ENCODE results near the gene ZFP90. TPM values are rescaled to one million over a fixed set of nuclear protein-coding genes. Genes with fewer than 3 reads are reported as not detected.
A peak's percentile ranks its signal among the peaks of the same experiment; 100 is the strongest.
"Not testable (repeated sequence)": the region's sequence is repeated elsewhere in the genome, so short reads cannot be mapped to it uniquely, and the experiment has no call there.

ZFP90 gene
- polyA plus RNA-seq (2012; ENCODE audit: low read depth, missing spikeins): 11.0 TPM

GRCh38 chr16:68538880-68539701 lies at the start of gene ZFP90:
TSS of gene ZFP90 (plus strand) at chr16:68539291. CDS start at chr16:68539793, 502 bp downstream.
- FAIRE-seq (peak; percentile 97), DNase-seq (ENCODE audit: insufficient read length, low spot score) (peak; percentile 98)
- TF ChIP-seq POLR2A (IDR thresholded peaks at IDR 0.05; ENCODE audit: low read depth, low read length): 0 out of 2 replicates have a peak, but pooled peaks have one; percentile 37
- TF ChIP-seq PAX5 (IDR thresholded peaks at IDR 0.05; ENCODE audit: insufficient read depth, low read length, severe bottlenecking): no peak
- peak; percentile 25; the same call in 1 of the 2 replicates for TF ChIP-seq POU2F2 (IDR thresholded peaks at IDR 0.05; ENCODE audit: low read depth, low read length)
- TF ChIP-seq TAF1 (IDR thresholded peaks at IDR 0.05; ENCODE audit: low read depth, low read length): peak; percentile 49; the same call in 1 of the 2 replicates

GRCh38 chr16:68490358-68490757 lies 48.7 kb upstream of the ZFP90 start:
- FAIRE-seq: peak; percentile 13
- no peak for DNase-seq (ENCODE audit: insufficient read length, low spot score)
- no peak for TF ChIP-seq TAF1 (IDR thresholded peaks at IDR 0.05; ENCODE audit: low read depth, low read length)
- no peak for TF ChIP-seq POLR2A (IDR thresholded peaks at IDR 0.05; ENCODE audit: low read depth, low read length)
- no peak for TF ChIP-seq SPI1 (IDR thresholded peaks at IDR 0.05; ENCODE audit: low read depth, low read length)
- TF ChIP-seq POLR2AphosphoS5 (IDR thresholded peaks at IDR 0.05; ENCODE audit: low read depth, low read length): no peak
- TF ChIP-seq PAX5 (IDR thresholded peaks at IDR 0.05; ENCODE audit: insufficient read depth, low read length, severe bottlenecking): no peak
- TF ChIP-seq POU2F2 (IDR thresholded peaks at IDR 0.05; ENCODE audit: low read depth, low read length): no peak

GRCh38 chr16:68490829-68491575 lies 48.1 kb upstream of the ZFP90 start:
- DNase-seq (ENCODE audit: insufficient read length, low spot score) (peak; percentile 49), FAIRE-seq (peak; percentile 94)
- TF ChIP-seq POLR2A (IDR thresholded peaks at IDR 0.05; ENCODE audit: low read depth, low read length) (no peak), POU2F2 (IDR thresholded peaks at IDR 0.05; ENCODE audit: low read depth, low read length) (no peak), PAX5 (IDR thresholded peaks at IDR 0.05; ENCODE audit: insufficient read depth, low read length, severe bottlenecking) (peak; percentile 63), TAF1 (IDR thresholded peaks at IDR 0.05; ENCODE audit: low read depth, low read length) (no peak)

GRCh38 chr16:68491576-68491950 lies 47.5 kb upstream of the ZFP90 start:
- DNase-seq (ENCODE audit: insufficient read length, low spot score): no peak
- FAIRE-seq: no peak
- TF ChIP-seq POU2F2 (IDR thresholded peaks at IDR 0.05; ENCODE audit: low read depth, low read length) (no peak), TAF1 (IDR thresholded peaks at IDR 0.05; ENCODE audit: low read depth, low read length) (no peak), POLR2A (IDR thresholded peaks at IDR 0.05; ENCODE audit: low read depth, low read length) (no peak), SPI1 (IDR thresholded peaks at IDR 0.05; ENCODE audit: low read depth, low read length) (no peak)

- no peak for DNase-seq (ENCODE audit: insufficient read length, low spot score)
Observed at GRCh38 chr16:68492151-68492542, 46.9 kb upstream of the ZFP90 start.

GRCh38 chr16:68492543-68493411 lies 46.3 kb upstream of the ZFP90 start:
- no peak for DNase-seq (ENCODE audit: insufficient read length, low spot score)
- no peak for TF ChIP-seq SPI1 (IDR thresholded peaks at IDR 0.05; ENCODE audit: low read depth, low read length)
- no peak for TF ChIP-seq POU2F2 (IDR thresholded peaks at IDR 0.05; ENCODE audit: low read depth, low read length)
- TF ChIP-seq POLR2AphosphoS5 (IDR thresholded peaks at IDR 0.05; ENCODE audit: low read depth, low read length): no peak
- TF ChIP-seq PAX5 (IDR thresholded peaks at IDR 0.05; ENCODE audit: insufficient read depth, low read length, severe bottlenecking): no peak
- no peak for TF ChIP-seq TAF1 (IDR thresholded peaks at IDR 0.05; ENCODE audit: low read depth, low read length)
- no peak for TF ChIP-seq POLR2A (IDR thresholded peaks at IDR 0.05; ENCODE audit: low read depth, low read length)
- FAIRE-seq: no peak

More at GRCh38 chr16:68492151-68492542, 46.9 kb upstream of the ZFP90 start:
- FAIRE-seq: no peak
- no peak for TF ChIP-seq SPI1 (IDR thresholded peaks at IDR 0.05; ENCODE audit: low read depth, low read length)
- no peak for TF ChIP-seq POU2F2 (IDR thresholded peaks at IDR 0.05; ENCODE audit: low read depth, low read length)
- no peak for TF ChIP-seq POLR2AphosphoS5 (IDR thresholded peaks at IDR 0.05; ENCODE audit: low read depth, low read length)
- no peak for TF ChIP-seq PAX5 (IDR thresholded peaks at IDR 0.05; ENCODE audit: insufficient read depth, low read length, severe bottlenecking)
- TF ChIP-seq POLR2A (IDR thresholded peaks at IDR 0.05; ENCODE audit: low read depth, low read length): no peak
- TF ChIP-seq TAF1 (IDR thresholded peaks at IDR 0.05; ENCODE audit: low read depth, low read length): no peak

- FAIRE-seq: no peak
- no peak for DNase-seq (ENCODE audit: insufficient read length, low spot score)
- TF ChIP-seq PAX5 (IDR thresholded peaks at IDR 0.05; ENCODE audit: insufficient read depth, low read length, severe bottlenecking) (no peak), TAF1 (IDR thresholded peaks at IDR 0.05; ENCODE audit: low read depth, low read length) (no peak), POU2F2 (IDR thresholded peaks at IDR 0.05; ENCODE audit: low read depth, low read length) (no peak), POLR2AphosphoS5 (IDR thresholded peaks at IDR 0.05; ENCODE audit: low read depth, low read length) (no peak), SPI1 (IDR thresholded peaks at IDR 0.05; ENCODE audit: low read depth, low read length) (no peak), POLR2A (IDR thresholded peaks at IDR 0.05; ENCODE audit: low read depth, low read length) (no peak)
Observed at GRCh38 chr16:68493412-68494070, 45.5 kb upstream of the ZFP90 start.

GRCh38 chr16:68494261-68494660 lies 44.8 kb upstream of the ZFP90 start:
- not testable (repeated sequence) for FAIRE-seq; DNase-seq (ENCODE audit: insufficient read length, low spot score)

- FAIRE-seq (no peak), DNase-seq (ENCODE audit: insufficient read length, low spot score) (no peak)
- TF ChIP-seq SPI1 (IDR thresholded peaks at IDR 0.05; ENCODE audit: low read depth, low read length): no peak
- TF ChIP-seq PAX5 (IDR thresholded peaks at IDR 0.05; ENCODE audit: insufficient read depth, low read length, severe bottlenecking): no peak
- TF ChIP-seq POLR2A (IDR thresholded peaks at IDR 0.05; ENCODE audit: low read depth, low read length): no peak
- TF ChIP-seq POLR2AphosphoS5 (IDR thresholded peaks at IDR 0.05; ENCODE audit: low read depth, low read length): no peak
- TF ChIP-seq TAF1 (IDR thresholded peaks at IDR 0.05; ENCODE audit: low read depth, low read length): no peak
- TF ChIP-seq POU2F2 (IDR thresholded peaks at IDR 0.05; ENCODE audit: low read depth, low read length): no peak
Observed at GRCh38 chr16:68496689-68497088, 42.4 kb upstream of the ZFP90 start.

Data from GM12891 (cell line).